Measurements from ENCODE around the gene PRDM13.
"Not testable (repeated sequence)": the region's sequence is repeated elsewhere in the genome, so short reads cannot be mapped to it uniquely, and the experiment has no call there.

The PRDM13 gene

GRCh38 chr6:99638358-99638757, 31.7 kb downstream of the PRDM13 start:
- DNase-seq, result not testable (repeated sequence)

- DNase-seq, result no peak
Observed at GRCh38 chr6:99641270-99641669, 34.6 kb downstream of the PRDM13 start.

- no peak for DNase-seq
Observed at GRCh38 chr6:99645986-99646385, 39.4 kb downstream of the PRDM13 start.

GRCh38 chr6:99650091-99650571, 43.5 kb downstream of the PRDM13 start:
- DNase-seq, result not testable (repeated sequence)

- no peak for DNase-seq
Observed at GRCh38 chr6:99660206-99660605, 53.6 kb downstream of the PRDM13 start.

GRCh38 chr6:99661870-99662269, 55.2 kb downstream of the PRDM13 start:
- DNase-seq, result no peak

GRCh38 chr6:99662616-99663015, 56.0 kb downstream of the PRDM13 start:
- no peak for DNase-seq

Data from right hindlimb (tissue), 1 donor.